K562 (cell line): Measurements from ENCODE around the gene MTMR10. TPM values are rescaled to one million over a fixed set of nuclear protein-coding genes. Genes with fewer than 3 reads are reported as not detected.

Experiments
- ATAC-seq: fragments of 200-7000 bp; cut with Tn5 transposase; 3 replicates; pipeline ENCODE4 v1.9.1; 2020; ENCODE audit warnings: moderate library complexity
- BruUV-seq: library from RNA; stranded (reverse); fragments of 400-500 nt; replicated peaks from 2 replicates; lab custom pipeline; 2021; lab: Mats Ljungman, UMichigan
- CTCF ChIA-PET: fragments of 300-600 bp; formaldehyde crosslinking; extraction: SDS; loops from one replicate; lab custom pipeline; 2021; ENCODE audit warnings: low intra/inter-chr PET ratio; lab: Yijun Ruan, JAX
- POLR2A ChIA-PET: fragments of 300-600, 350-650 bp; sonication (Branson Sonifier 250); formaldehyde crosslinking; extraction: SDS; loops from one replicate; lab custom pipeline; 2021; ENCODE audit warnings: antibody characterized with exemption, inconsistent platforms; lab: Yijun Ruan, JAX
- DNase-seq, 4 experiments: peaks; one replicate each; pipeline versions ENCODE4 v3.0.0 to v3.0.0-alpha.2; 2011 to 2018; ENCODE audit warnings: low spot score in 3 of 4, mixed read lengths in 3 of 4; ENCODE audit errors: extremely low read depth in 1 of 4
- FAIRE-seq: peaks from 2 replicates; lab custom pipeline; 2011; peaks lifted over from hg19 to GRCh38; lab: Jason Lieb, UNC
- H2AFZ ChIP-seq: 2 replicates; pipeline ENCODE4 v1.6.0; 2011; ENCODE audit warnings: low read depth, low read length, control low read depth, inconsistent platforms
- H3K27ac ChIP-seq: fragments of 200-600 bp; 3 replicates; pipeline ENCODE4 v1.8.0; 2011; ENCODE audit warnings: low read depth, mild to moderate bottlenecking, control low read depth, inconsistent platforms, low read length, moderate library complexity, mixed read lengths; ENCODE audit errors: extremely low read depth
- H3K27me3 ChIP-seq, 2 experiments: fragments of 300-600 bp in 1 of 2; 2 replicates in 1 of 2; 3 replicates in 1 of 2; pipeline versions ENCODE4 v1.6.0 to v1.8.0; 2011; ENCODE audit warnings: inconsistent platforms in 2 of 2, low read length in 2 of 2, mild to moderate bottlenecking in 1 of 2, mixed read lengths in 1 of 2, moderate library complexity in 1 of 2; ENCODE audit not compliant: control insufficient read depth in 2 of 2, insufficient read depth in 2 of 2
- H3K36me3 ChIP-seq: fragments of 300-600 bp; 3 replicates; pipeline ENCODE4 v1.8.0; 2011; ENCODE audit warnings: mild to moderate bottlenecking, low read length, inconsistent platforms; ENCODE audit not compliant: control insufficient read depth, insufficient read depth
- H3K4me1 ChIP-seq, 2 experiments: fragments of 200-600 bp in 1 of 2; replicated peaks in 1 of 2; 2 replicates in 1 of 2; 3 replicates in 1 of 2; pipeline versions ENCODE4 v1.5.1 to v1.8.0; 2011; ENCODE audit warnings: inconsistent platforms in 2 of 2, low read length in 2 of 2, mild to moderate bottlenecking in 1 of 2, mixed read lengths in 1 of 2, moderate library complexity in 1 of 2; ENCODE audit not compliant: control insufficient read depth in 2 of 2, insufficient read depth in 2 of 2
- H3K4me2 ChIP-seq: 2 replicates; pipeline ENCODE4 v1.6.1; 2011; ENCODE audit warnings: low read length, control low read depth, inconsistent platforms, mixed read lengths; ENCODE audit not compliant: insufficient read depth
- H3K4me3 ChIP-seq: fragments of 200-600 bp; sonication (generic), shearing (Covaris generic); 2 replicates; pipeline ENCODE4 v1.5.1; 2016; ENCODE audit warnings: control low read depth, inconsistent platforms
- H3K79me2 ChIP-seq: fragments of 200-600 bp; 3 replicates; pipeline ENCODE4 v1.8.0; 2011; ENCODE audit warnings: low read length, inconsistent platforms; ENCODE audit not compliant: control insufficient read depth, insufficient read depth
- H3K9ac ChIP-seq, 2 experiments: 2 replicates each; pipeline versions ENCODE4 v1.6.0 to v1.6.1; 2011; ENCODE audit warnings: low read depth in 2 of 2, low read length in 2 of 2, control low read depth in 1 of 2, inconsistent platforms in 1 of 2, mild to moderate bottlenecking in 1 of 2, mixed read lengths in 1 of 2; ENCODE audit not compliant: insufficient read depth in 1 of 2
- H3K9me1 ChIP-seq: one replicate; pipeline ENCODE4 v1.6.0; 2011; ENCODE audit warnings: inconsistent platforms, mild to moderate bottlenecking, low read length, moderate library complexity; ENCODE audit not compliant: control insufficient read depth, insufficient read depth
- H3K9me3 ChIP-seq: replicated peaks from 2 replicates; pipeline ENCODE4 v1.5.1; 2011; ENCODE audit warnings: low read depth, low read length, inconsistent platforms; ENCODE audit not compliant: control insufficient read depth, insufficient read depth
- H4K20me1 ChIP-seq: replicated peaks from 2 replicates; pipeline ENCODE4 v1.6.1; 2011; ENCODE audit warnings: low read length, inconsistent platforms, mixed read lengths; ENCODE audit not compliant: control insufficient read depth, insufficient read depth
- ELF2 ChIP-seq: fragments of 250-450 bp; sonication (Bioruptor Pico); IDR thresholded peaks from 2 replicates; pipeline ENCODE4 v1.5.0; 2021; ENCODE audit warnings: mild to moderate bottlenecking
- ETV1 ChIP-seq: fragments of 450-650 bp; conservative IDR thresholded peaks from 2 replicates; pipeline ENCODE4 v1.6.1; 2016; ENCODE audit warnings: missing genetic modification characterization, control low read depth, low read depth, missing compliant biosample characterization
- MAFF ChIP-seq: IDR thresholded peaks from 2 replicates; pipeline ENCODE4 v1.6.1; 2012; ENCODE audit warnings: low read length, improper control_type of control experiment
- MCM3 ChIP-seq: fragments of 450-650 bp; IDR thresholded peaks from 2 replicates; pipeline ENCODE4 v1.6.1; 2016
- NCOA6 ChIP-seq: fragments of 450-650 bp; IDR thresholded peaks from 2 replicates; pipeline ENCODE4 v1.6.1; 2017; ENCODE audit warnings: mild to moderate bottlenecking
- PRMT5 ChIP-seq: sonication (generic); formaldehyde crosslinking; IDR thresholded peaks from 2 replicates; pipeline ENCODE4 v1.5.0; 2020; ENCODE audit warnings: missing genetic modification reagents
- RBM34 ChIP-seq: fragments of 200-400 bp; formaldehyde crosslinking; IDR thresholded peaks from 2 replicates; pipeline ENCODE4 v1.6.1; 2018; ENCODE audit warnings: low read length, borderline replicate concordance; ENCODE audit not compliant: insufficient read depth
- SRSF9 ChIP-seq: fragments of 200-400 bp; formaldehyde crosslinking; IDR thresholded peaks from 2 replicates; pipeline ENCODE4 v1.6.1; 2017; ENCODE audit warnings: low read depth, low read length, borderline replicate concordance
- ZC3H4 ChIP-seq: sonication (generic); formaldehyde crosslinking; IDR thresholded peaks from 2 replicates; pipeline ENCODE4 v1.9.0; 2021; ENCODE audit warnings: missing genetic modification reagents, borderline replicate concordance
- ZNF445 ChIP-seq: fragments of 250-450 bp; sonication (Bioruptor Pico); IDR thresholded peaks from 2 replicates; pipeline ENCODE4 v1.4.0; 2020; ENCODE audit warnings: low read depth, mild to moderate bottlenecking, moderate library complexity
- ZNF561 ChIP-seq: fragments of 450-650 bp; formaldehyde crosslinking; conservative IDR thresholded peaks from 2 replicates; pipeline ENCODE4 v1.4.0; 2020; ENCODE audit warnings: mild to moderate bottlenecking, moderate library complexity
- ZNF639 ChIP-seq, 2 experiments: fragments of 200-800 bp in 1 of 2; sonication (Bioruptor generic) in 1 of 2; sonication (generic) in 1 of 2; formaldehyde crosslinking in 1 of 2; IDR thresholded peaks in 1 of 2; conservative IDR thresholded peaks in 1 of 2; 2 replicates each; pipeline versions ENCODE4 v1.5.0 to v1.6.1; 2016 to 2020; ENCODE audit warnings: missing compliant biosample characterization in 1 of 2, missing genetic modification characterization in 1 of 2, missing genetic modification reagents in 1 of 2
- ZNF668 ChIP-seq: fragments of 250-450 bp; sonication (Bioruptor Pico); IDR thresholded peaks from 2 replicates; pipeline ENCODE4 v1.8.0; 2022; ENCODE audit warnings: mild to moderate bottlenecking, inconsistent platforms
- WGBS: fragments of 100-300 bp; shearing (Covaris generic); methylation state at CpG from one replicate; pipeline ENCODE4 v1.1.6; 2016; ENCODE audit warnings: low coverage, mixed read lengths; ENCODE audit not compliant: insufficient coverage; ENCODE audit errors: missing lambda C conversion rate; 5-methylcytosine and 5-hydroxymethylcytosine counted together
- in situ Hi-C: fragments of 300-500 bp; cut with MboI; formaldehyde crosslinking; loops from 4 replicates; pipeline ENCODE4 v1.15.0; 2018; ENCODE audit warnings: inconsistent platforms, mixed read lengths
- intact Hi-C: fragments of 100-400 bp; cut with micrococcal nuclease; formaldehyde crosslinking; loops from 2 replicates; pipeline ENCODE4 v1.14.2; 2022
- polyA plus RNA-seq, 8 experiments: library from polyadenylated mRNA; depleted of rRNA in 4 of 8; stranded (reverse) in 5 of 8; unstranded in 3 of 8; fragments of >200 nt; fragmentation: Nextera tagmentation in 2 of 8; fragmentation: Illumina TruSeq in 1 of 8; extraction: Ambion mirVana in 2 of 8; extraction: Trizol in 1 of 8; gene quantifications; 2 replicates each; pipeline versions ENCODE4 v1.2.1 to v1.2.3, GENCODE V29; 2011 to 2014; ENCODE audit warnings: inconsistent platforms in 1 of 8, missing spikeins in 1 of 8
- total RNA-seq, 7 experiments: library from RNA; depleted of rRNA in 6 of 7; stranded (reverse); fragments of >200 nt in 6 of 7; fragmentation: Illumina TruSeq in 2 of 7; extraction: Trizol in 2 of 7; gene quantifications; 2 replicates each; pipeline versions ENCODE4 v1.2.1 to v1.2.3, GENCODE V29; 2011 to 2021; ENCODE audit warnings: low replicate concordance in 1 of 7
- TF ChIP-seq, protein P1 (sequence below), 2 experiments: IDR thresholded peaks; 2 replicates each; pipeline ENCODE4 v1.6.1; 2012; ENCODE audit warnings: improper control_type of control experiment in 2 of 2, low read depth in 2 of 2, low read length in 2 of 2, borderline replicate concordance in 1 of 2

The MTMR10 gene
- total and polyA plus RNA-seq, 9 of the 15 experiments (the other 6 are each of a cell fraction or from before 2014, with no cell fraction given), result 1.6 to 6.8 (median 4.8) TPM

DNA sequence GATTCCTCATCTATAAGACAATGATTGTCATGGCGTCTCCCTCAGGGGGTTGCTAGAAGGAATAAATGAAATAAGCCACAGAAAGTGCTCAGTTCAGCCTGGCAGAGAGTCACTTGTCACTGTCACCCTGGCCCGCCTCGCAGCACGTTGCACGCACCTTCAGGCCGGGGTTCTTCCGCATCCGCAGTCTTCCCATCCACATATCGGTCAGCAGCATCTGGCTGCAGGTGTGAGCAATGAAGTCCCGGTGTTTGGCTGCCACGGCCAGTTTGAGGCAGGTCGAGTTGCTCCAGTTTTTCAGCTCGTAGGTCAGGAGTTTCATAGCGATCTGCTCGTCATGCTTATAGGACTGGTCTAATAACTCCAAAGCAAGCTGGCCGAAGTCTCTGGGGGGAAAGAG is 48.5 kb upstream of the MTMR10 start:
- Histone ChIP-seq H3K27ac (no peak overlapping the region), H3K27me3 (peaks cover 29 to 36% of the 10 kb centered on the region in 2 experiments; a peak in 4 of 5 replicates), H3K9me1 (no peaks in the 10 kb centered on the region), H3K9me3 (no peaks in the 10 kb centered on the region), H4K20me1 (no peaks in the 10 kb centered on the region; the same call in 1 of the 2 replicates), H3K9ac (no peak overlapping the region; a peak in 1 of 4 replicates), H3K36me3 (no peaks in the 10 kb centered on the region), H3K4me1 (no peaks in the 10 kb centered on the region; a peak in 1 of 5 replicates), H2AFZ (no peak overlapping the region), H3K4me2 (no peak overlapping the region), H3K4me3 (no peak overlapping the region), H3K79me2 (no peaks in the 10 kb centered on the region)
- CTCF ChIA-PET, result no interaction called here
- no TSS peak for BruUV-seq
- WGBS, result under 1% methylated on average over 16 of the region's 16 CpGs
- in situ Hi-C loops, result no loop called here
- intact Hi-C loops, result no loop called here
- TF ChIP-seq ELF2 (CRISPR knock-in tag), result no peak
- TF ChIP-seq NCOA6, result no peak
- TF ChIP-seq ZNF639 (CRISPR knock-in tag; conservative IDR thresholded peaks at IDR 0.05 in 1 of 2, IDR thresholded peaks at IDR 0.05 in 1 of 2), result no peak
- no peak for TF ChIP-seq ZNF445 (CRISPR knock-in tag)
- TF ChIP-seq, protein P1, sequence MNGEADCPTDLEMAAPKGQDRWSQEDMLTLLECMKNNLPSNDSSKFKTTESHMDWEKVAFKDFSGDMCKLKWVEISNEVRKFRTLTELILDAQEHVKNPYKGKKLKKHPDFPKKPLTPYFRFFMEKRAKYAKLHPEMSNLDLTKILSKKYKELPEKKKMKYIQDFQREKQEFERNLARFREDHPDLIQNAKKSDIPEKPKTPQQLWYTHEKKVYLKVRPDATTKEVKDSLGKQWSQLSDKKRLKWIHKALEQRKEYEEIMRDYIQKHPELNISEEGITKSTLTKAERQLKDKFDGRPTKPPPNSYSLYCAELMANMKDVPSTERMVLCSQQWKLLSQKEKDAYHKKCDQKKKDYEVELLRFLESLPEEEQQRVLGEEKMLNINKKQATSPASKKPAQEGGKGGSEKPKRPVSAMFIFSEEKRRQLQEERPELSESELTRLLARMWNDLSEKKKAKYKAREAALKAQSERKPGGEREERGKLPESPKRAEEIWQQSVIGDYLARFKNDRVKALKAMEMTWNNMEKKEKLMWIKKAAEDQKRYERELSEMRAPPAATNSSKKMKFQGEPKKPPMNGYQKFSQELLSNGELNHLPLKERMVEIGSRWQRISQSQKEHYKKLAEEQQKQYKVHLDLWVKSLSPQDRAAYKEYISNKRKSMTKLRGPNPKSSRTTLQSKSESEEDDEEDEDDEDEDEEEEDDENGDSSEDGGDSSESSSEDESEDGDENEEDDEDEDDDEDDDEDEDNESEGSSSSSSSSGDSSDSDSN (IDR thresholded peaks at IDR 0.05; ENCODE audit: borderline replicate concordance in 1 of 2, low read depth in 2 of 2, low read length in 2 of 2), result no peak
- no peak for TF ChIP-seq MCM3
- no peak for TF ChIP-seq RBM34
- no peak for TF ChIP-seq SRSF9
- no peak for TF ChIP-seq ETV1
- TF ChIP-seq ZNF668 (CRISPR knock-in tag), result no peak
- TF ChIP-seq ZC3H4 (CRISPR knock-in tag), result no peak
- no peak for TF ChIP-seq ZNF561 (CRISPR knock-in tag)
- TF ChIP-seq PRMT5 (CRISPR knock-in tag), result no peak
- no peak for TF ChIP-seq MAFF
- POLR2A ChIA-PET, result interaction anchor here (0.8 to 1.6 kb wide), 3 partner anchors 10 to 14 kb away, joined by 3 to 7 read pairs (median 5); no protein-coding TSS in a partner anchor
- no peak for FAIRE-seq
- no peak for ATAC-seq
- DNase-seq, result no peak
